GM10266 (cell line): ENCODE results near the gene DDIT4.
A peak's percentile ranks its signal among the peaks of the same experiment; 100 is the strongest.
"Not testable (repeated sequence)": the region's sequence is repeated elsewhere in the genome, so short reads cannot be mapped to it uniquely, and the experiment has no call there.

Experiments
- DNase-seq: peaks from one replicate; pipeline ENCODE4 v3.0.0; 2012; ENCODE audit errors: extremely low spot score
- CTCF ChIP-seq: IDR thresholded peaks from 2 replicates; pipeline ENCODE4 v1.5.1; 2012; ENCODE audit warnings: mild to moderate bottlenecking, low read depth; ENCODE audit not compliant: control insufficient read depth, insufficient read depth; ENCODE audit errors: missing control alignments

Gene DDIT4

DNA sequence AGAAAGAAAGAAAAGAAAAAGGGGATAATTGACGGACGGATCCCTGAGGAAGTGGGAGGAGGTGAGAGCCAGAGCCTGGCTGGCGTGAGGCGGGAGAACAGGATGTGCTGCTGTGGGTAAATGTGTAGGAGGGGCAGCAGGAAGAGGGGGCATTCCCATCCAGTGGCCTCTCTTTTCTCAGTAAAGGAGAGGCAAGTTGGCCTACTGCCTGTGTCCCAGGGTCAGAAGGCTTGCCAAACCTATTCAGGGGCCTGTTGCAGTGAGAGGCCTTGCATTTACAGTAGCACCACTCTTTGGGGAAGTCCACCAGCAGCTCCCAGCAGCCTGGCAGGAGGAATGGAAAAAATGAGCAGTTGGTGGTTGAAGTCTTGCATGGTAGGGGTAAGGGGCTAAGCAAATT lies 31.0 kb upstream of the DDIT4 start:
- TF ChIP-seq CTCF: no peak
- no peak for DNase-seq

GRCh38 chr10:72243822-72244437 lies 29.8 kb upstream of the DDIT4 start:
- no peak for DNase-seq

DNA sequence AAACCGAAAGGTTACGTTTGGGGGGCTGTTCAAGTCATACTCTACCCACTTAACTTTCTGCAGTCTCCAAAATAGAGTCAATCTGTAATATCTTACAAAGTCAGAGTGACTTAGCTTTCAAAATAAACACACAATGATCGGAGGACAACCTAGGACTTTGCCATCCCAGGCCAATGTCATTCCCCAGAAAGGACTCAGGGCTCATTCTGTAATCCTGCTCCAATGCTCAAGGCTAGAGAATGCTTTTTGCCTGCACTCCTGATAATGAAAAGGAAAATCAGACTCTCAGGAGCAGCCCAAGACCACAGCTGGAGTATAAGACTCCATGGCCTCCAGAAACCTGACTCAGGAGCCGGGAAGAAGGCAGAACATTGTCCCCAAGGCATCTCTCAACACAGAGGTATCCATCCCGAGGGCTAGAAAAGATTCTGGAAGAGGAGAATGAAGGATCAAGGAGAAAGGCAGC lies 29.1 kb upstream of the DDIT4 start:
- no peak for DNase-seq
- TF ChIP-seq CTCF: no peak

More at GRCh38 chr10:72243822-72244437, 29.8 kb upstream of the DDIT4 start:
- TF ChIP-seq CTCF: peak; percentile 13

- no peak for TF ChIP-seq CTCF
- DNase-seq: no peak
Measured at GRCh38 chr10:72245949-72246525, 27.7 kb upstream of the DDIT4 start.

DNA sequence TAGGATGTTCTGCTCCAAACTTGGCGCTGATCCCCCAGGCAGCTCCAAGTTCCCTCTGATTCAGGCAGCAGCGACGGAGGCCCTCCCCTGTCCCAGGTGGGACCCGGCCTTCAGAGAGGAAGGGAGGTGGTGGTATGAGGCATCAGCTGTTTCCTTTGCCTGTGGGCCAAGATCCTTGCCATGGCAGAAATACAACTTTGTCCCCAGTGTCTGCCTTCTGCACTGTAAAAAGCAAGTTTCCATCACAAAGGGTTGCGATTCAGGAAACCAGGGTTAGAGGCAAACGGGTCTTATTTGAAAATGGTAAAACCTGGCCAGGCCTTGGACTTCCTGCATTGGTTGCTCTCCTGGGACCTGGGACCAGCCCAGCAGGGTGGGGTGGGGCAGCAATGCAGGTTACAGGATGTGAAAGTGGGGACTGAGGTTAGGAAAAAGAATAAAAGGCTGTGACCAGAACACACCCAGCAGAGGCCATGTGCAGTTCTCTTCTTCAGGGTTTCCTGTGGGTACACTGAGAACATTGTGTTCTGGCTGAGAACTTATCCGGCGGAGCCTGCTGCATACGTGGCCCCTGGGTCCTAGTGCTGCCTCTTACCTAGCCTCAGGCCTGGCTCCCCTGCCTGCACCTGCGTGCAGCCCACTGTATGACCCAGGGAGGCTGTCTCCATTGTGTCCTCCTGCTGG lies 25.1 kb upstream of the DDIT4 start:
- DNase-seq: peak; percentile 76
- no peak for TF ChIP-seq CTCF

GRCh38 chr10:72249176-72249862 lies 24.4 kb upstream of the DDIT4 start:
- DNase-seq: not testable (repeated sequence)

DNA sequence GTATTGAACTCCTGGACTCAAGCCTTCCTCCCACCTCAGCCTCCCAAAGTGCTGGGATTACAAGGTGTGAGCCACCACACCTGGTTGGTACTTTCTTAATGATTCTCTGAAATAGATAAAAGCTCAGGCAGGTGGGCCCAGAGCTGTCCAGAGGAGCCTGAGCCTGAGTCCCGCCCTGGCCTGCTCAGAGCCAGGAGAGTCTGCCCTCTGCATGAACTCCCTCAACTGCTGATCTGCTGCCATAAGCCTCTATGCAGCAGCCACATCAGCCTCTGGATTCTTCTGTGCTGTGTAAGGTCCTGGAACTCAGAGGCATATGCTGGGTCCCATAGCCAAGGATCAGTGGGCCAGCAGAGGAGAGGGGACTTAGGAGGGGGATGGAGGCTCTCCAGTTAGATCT lies 23.1 kb upstream of the DDIT4 start:
- no peak for DNase-seq
- no peak for TF ChIP-seq CTCF
